ENCODE data around the gene AKR1D1. TPM values are rescaled to one million over a fixed set of nuclear protein-coding genes. Genes with fewer than 3 reads are reported as not detected.

AKR1D1 gene
- total RNA-seq, result not detected

DNA sequence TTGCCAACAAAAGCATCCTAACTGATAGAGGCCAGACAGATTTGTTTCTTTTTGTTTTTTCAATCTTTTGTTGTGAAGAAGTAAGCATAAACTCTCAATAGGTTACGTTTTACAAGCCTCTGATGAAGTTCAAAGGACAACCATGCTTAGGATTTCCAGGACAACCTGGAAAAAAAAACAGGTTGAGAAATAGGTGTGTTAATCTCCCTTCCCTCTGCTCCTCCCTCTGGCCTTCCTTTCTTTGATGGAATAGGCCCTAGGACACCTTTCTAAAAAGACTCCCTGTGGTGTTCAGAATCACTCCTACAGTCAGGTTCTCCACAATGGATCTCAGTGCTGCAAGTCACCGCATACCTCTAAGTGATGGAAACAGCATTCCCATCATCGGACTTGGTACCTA is at the start of gene AKR1D1:
TSS of gene AKR1D1 (plus strand) at position 264 of the 400 bp plus-strand sequence. CDS start at position 324, 60 bp downstream.
- no peak within 1 kb of the TSS for H3K27ac ChIP-seq
- DNase-seq, result no peak
- no peaks in the 10 kb centered on the region for H3K4me1 ChIP-seq
- no peak within 1 kb of the TSS for H3K4me3 ChIP-seq
- TF ChIP-seq POLR2A (IDR thresholded peaks at IDR 0.05), result no peak
- TF ChIP-seq, protein P1, sequence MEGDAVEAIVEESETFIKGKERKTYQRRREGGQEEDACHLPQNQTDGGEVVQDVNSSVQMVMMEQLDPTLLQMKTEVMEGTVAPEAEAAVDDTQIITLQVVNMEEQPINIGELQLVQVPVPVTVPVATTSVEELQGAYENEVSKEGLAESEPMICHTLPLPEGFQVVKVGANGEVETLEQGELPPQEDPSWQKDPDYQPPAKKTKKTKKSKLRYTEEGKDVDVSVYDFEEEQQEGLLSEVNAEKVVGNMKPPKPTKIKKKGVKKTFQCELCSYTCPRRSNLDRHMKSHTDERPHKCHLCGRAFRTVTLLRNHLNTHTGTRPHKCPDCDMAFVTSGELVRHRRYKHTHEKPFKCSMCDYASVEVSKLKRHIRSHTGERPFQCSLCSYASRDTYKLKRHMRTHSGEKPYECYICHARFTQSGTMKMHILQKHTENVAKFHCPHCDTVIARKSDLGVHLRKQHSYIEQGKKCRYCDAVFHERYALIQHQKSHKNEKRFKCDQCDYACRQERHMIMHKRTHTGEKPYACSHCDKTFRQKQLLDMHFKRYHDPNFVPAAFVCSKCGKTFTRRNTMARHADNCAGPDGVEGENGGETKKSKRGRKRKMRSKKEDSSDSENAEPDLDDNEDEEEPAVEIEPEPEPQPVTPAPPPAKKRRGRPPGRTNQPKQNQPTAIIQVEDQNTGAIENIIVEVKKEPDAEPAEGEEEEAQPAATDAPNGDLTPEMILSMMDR (IDR thresholded peaks at IDR 0.05), result no peak
- H3K27me3 ChIP-seq, result no peaks in the 10 kb centered on the region
- no peaks in the 10 kb centered on the region for H3K9me3 ChIP-seq
- H3K36me3 ChIP-seq, result no peaks in the 10 kb centered on the region

DNA sequence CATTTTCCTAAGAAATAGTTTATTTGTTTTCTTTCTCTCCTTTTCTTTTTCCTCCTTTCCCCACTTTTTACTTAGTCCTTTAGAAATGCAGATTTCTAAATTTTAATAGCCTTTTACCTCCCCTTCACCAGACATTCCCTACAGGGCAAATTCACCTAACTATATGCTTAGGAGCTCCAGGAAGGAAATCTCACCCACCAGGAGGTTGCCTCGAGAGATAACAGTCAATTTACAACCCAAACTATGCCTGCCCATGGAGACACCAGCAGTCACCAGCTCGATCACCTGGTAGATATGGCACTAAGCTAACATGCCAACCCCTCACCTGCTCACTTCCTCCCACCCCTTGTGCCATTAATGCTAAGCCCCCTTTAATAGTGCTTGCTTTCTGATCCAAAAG is 49.2 kb upstream of the AKR1D1 start:
- no peak for DNase-seq
- Histone ChIP-seq H3K27ac (no peak overlapping the region), H3K9me3 (no peaks in the 10 kb centered on the region), H3K36me3 (no peaks in the 10 kb centered on the region), H3K4me1 (no peaks in the 10 kb centered on the region), H3K4me3 (no peak overlapping the region), H3K27me3 (no peaks in the 10 kb centered on the region)
- TF ChIP-seq, protein P1 (IDR thresholded peaks at IDR 0.05), result no peak
- no peak for TF ChIP-seq POLR2A (IDR thresholded peaks at IDR 0.05)

DNA sequence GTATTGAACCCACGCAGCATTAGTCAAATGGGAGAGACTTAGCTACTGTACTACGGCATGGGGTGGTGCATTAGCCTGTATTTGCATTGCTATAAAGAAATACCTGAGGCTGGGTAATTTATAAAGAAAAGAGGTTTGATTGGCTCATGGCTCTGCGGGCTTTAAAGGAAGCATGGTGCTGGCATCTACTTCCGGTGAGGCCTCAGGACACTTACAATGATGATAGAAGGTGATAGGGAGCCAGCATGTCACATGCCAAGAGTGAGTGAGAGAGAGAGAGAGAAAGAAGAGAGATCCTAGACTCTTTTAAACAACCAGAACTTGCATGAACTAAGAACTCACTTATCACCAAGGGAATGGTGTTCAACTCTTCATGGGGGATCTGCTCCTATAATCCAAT is 47.1 kb upstream of the AKR1D1 start:
- no peak overlapping the region for H3K4me3 ChIP-seq
- TF ChIP-seq POLR2A (IDR thresholded peaks at IDR 0.05), result no peak
- TF ChIP-seq, protein P1 (IDR thresholded peaks at IDR 0.05), result no peak
- H3K36me3 ChIP-seq, result no peaks in the 10 kb centered on the region
- no peaks in the 10 kb centered on the region for H3K4me1 ChIP-seq
- H3K27ac ChIP-seq, result no peak overlapping the region
- H3K27me3 ChIP-seq, result no peaks in the 10 kb centered on the region
- no peak for DNase-seq
- no peaks in the 10 kb centered on the region for H3K9me3 ChIP-seq

GRCh38 chr7:138029941-138030340 is 46.3 kb upstream of the AKR1D1 start:
- no peak for TF ChIP-seq POLR2A (IDR thresholded peaks at IDR 0.05)
- TF ChIP-seq, protein P1 (IDR thresholded peaks at IDR 0.05), result no peak
- Histone ChIP-seq H3K4me3 (no peak overlapping the region), H3K27me3 (no peaks in the 10 kb centered on the region), H3K9me3 (no peaks in the 10 kb centered on the region), H3K36me3 (no peaks in the 10 kb centered on the region), H3K4me1 (no peaks in the 10 kb centered on the region), H3K27ac (no peak overlapping the region)
- no peak for DNase-seq

DNA sequence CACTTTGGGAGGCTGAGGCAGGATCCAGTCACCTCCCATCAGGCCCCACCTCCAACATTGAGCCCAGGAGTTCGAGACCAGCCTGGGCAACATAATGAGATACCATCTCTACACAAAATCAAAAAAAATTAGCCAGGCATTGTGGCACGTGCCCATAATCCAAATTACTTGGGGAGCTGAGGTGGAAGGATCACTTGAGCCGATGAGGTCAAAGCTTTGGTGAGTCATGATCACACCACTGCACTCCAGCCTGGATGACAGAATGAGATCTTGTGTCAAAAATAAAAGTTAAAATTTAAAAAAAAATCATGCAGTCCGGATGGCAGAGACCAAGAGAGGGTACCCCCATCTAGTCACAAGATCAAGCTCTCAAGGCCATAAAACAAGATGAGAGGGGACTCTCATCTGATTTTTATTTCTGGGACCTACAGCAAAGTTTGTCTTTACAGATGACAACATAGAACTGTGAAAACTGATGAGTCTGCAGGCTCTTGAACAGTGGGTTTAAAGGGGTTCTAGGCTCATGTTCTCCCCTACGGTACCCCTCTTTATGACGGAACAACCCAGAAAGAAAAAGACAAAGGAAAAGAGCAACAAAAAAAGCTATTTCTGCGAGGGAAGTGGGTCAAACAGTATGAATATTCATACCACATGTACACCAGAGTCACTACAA is 45.4 kb upstream of the AKR1D1 start:
- no peaks in the 10 kb centered on the region for H3K27me3 ChIP-seq
- no peaks in the 10 kb centered on the region for H3K36me3 ChIP-seq
- no peaks in the 10 kb centered on the region for H3K4me1 ChIP-seq
- no peak overlapping the region for H3K27ac ChIP-seq
- peak in 1 of 3 donors; percentile 49 for DNase-seq
- H3K9me3 ChIP-seq, result no peaks in the 10 kb centered on the region
- no peak overlapping the region for H3K4me3 ChIP-seq
- TF ChIP-seq, protein P1 (IDR thresholded peaks at IDR 0.05), result no peak
- TF ChIP-seq POLR2A (IDR thresholded peaks at IDR 0.05), result no peak
